ENCODE measurements around the gene DOCK2. TPM values are rescaled to one million over a fixed set of nuclear protein-coding genes. Genes with fewer than 3 reads are reported as not detected.

DOCK2 gene
- total RNA-seq, 4 donors from 2014 or later = 0.32 to 5.3 (median 2.7) TPM

DNA sequence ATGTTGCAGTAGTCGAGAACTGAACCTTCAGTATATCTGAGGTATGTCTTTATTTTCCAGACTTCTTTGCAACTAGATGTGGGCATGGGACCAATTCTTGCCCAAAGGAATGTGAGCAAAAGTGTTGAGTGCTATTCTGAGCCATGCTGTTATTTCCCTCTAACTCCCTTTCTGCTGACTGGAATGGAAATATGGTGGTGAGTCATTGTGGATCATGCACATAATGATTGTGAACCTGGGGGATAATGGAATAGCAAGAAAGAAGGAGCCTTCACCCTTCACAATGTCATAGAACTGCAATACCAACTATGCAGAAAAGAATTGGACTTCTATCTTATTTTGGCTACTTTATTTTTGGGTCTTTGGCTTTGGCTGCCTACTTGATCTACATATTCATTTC is 10.3 kb upstream of the DOCK2 start:
- TF ChIP-seq, protein P1, sequence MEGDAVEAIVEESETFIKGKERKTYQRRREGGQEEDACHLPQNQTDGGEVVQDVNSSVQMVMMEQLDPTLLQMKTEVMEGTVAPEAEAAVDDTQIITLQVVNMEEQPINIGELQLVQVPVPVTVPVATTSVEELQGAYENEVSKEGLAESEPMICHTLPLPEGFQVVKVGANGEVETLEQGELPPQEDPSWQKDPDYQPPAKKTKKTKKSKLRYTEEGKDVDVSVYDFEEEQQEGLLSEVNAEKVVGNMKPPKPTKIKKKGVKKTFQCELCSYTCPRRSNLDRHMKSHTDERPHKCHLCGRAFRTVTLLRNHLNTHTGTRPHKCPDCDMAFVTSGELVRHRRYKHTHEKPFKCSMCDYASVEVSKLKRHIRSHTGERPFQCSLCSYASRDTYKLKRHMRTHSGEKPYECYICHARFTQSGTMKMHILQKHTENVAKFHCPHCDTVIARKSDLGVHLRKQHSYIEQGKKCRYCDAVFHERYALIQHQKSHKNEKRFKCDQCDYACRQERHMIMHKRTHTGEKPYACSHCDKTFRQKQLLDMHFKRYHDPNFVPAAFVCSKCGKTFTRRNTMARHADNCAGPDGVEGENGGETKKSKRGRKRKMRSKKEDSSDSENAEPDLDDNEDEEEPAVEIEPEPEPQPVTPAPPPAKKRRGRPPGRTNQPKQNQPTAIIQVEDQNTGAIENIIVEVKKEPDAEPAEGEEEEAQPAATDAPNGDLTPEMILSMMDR (IDR thresholded peaks at IDR 0.05 in 4 of 5, conservative IDR thresholded peaks at IDR 0.05 in 1 of 5) = no peak
- no peak for TF ChIP-seq POLR2A (IDR thresholded peaks at IDR 0.05)
- H3K27ac ChIP-seq = no peak overlapping the region
- H3K27me3 ChIP-seq = no peaks in the 10 kb centered on the region
- in situ Hi-C loops (cut with MboI; ENCODE audit: low sequenced_read_pairs in 4 of 4) (no loop called here), intact Hi-C loops (cut with DNase I; ENCODE audit: low total_unique reads) (no loop called here)
- H3K36me3 ChIP-seq = no peaks in the 10 kb centered on the region
- no peak for DNase-seq
- H3K4me1 ChIP-seq = no peaks in the 10 kb centered on the region
- H3K9me3 ChIP-seq = no peaks in the 10 kb centered on the region
- ATAC-seq = no peak
- no peak overlapping the region for H3K4me3 ChIP-seq

DNA sequence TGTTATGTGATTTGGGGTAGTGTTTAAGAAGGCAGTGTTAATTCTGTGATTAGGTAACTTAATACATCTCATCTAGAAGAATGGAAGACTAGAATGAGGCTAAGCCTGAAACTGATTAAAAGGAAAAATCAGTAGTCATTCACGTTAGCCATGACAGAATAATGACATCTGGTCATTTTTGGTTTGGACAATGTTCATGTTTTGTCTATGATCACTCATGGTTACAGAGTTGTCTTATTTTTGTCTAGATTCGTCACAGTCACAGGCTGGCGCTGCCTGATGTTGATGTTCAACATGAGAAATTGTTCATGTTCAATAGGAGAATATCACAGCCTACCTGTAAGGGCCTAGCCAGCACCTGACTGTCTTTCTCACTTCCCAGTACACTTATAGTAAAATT is 9.5 kb upstream of the DOCK2 start:
- no peaks in the 10 kb centered on the region for H3K4me1 ChIP-seq
- H3K9me3 ChIP-seq = no peaks in the 10 kb centered on the region
- H3K27me3 ChIP-seq = no peaks in the 10 kb centered on the region
- no peak overlapping the region for H3K27ac ChIP-seq
- ATAC-seq (no peak), DNase-seq (no peak)
- in situ Hi-C loops (cut with MboI; ENCODE audit: low sequenced_read_pairs in 4 of 4) = no loop called here
- intact Hi-C loops (cut with DNase I; ENCODE audit: low total_unique reads) = no loop called here
- no peak for TF ChIP-seq POLR2A (IDR thresholded peaks at IDR 0.05)
- TF ChIP-seq, protein P1 (IDR thresholded peaks at IDR 0.05 in 4 of 5, conservative IDR thresholded peaks at IDR 0.05 in 1 of 5) = no peak
- no peak overlapping the region for H3K4me3 ChIP-seq
- H3K36me3 ChIP-seq = no peaks in the 10 kb centered on the region

DNA sequence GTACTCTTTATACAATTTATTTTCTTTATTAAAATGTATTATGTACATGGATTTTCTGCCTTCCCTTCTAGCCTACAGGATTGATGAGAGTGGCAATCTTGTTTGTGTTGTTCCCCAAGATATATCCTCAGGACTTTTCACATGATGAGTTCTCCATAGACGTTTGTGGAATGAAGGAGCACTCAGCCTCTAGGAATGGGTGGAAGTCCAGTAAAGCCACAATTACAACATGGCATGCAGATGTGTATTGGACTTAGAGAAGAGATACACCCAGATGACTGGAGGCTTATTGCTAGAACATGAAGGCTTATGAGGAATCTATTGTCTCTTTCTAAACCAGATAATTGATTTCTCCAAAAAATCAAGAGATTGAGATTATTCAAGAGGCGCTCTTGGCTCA is 8.2 kb upstream of the DOCK2 start:
- TF ChIP-seq, protein P1 (IDR thresholded peaks at IDR 0.05 in 4 of 5, conservative IDR thresholded peaks at IDR 0.05 in 1 of 5) = no peak
- no peak for TF ChIP-seq POLR2A (IDR thresholded peaks at IDR 0.05)
- in situ Hi-C loops (cut with MboI; ENCODE audit: low sequenced_read_pairs in 4 of 4) = no loop called here
- H3K27me3 ChIP-seq = no peaks in the 10 kb centered on the region
- H3K27ac ChIP-seq = no peak overlapping the region
- intact Hi-C loops (cut with DNase I; ENCODE audit: low total_unique reads) = no loop called here
- no peak overlapping the region for H3K4me3 ChIP-seq
- H3K4me1 ChIP-seq = no peaks in the 10 kb centered on the region
- ATAC-seq (no peak), DNase-seq (no peak)
- H3K36me3 ChIP-seq = no peaks in the 10 kb centered on the region
- no peaks in the 10 kb centered on the region for H3K9me3 ChIP-seq

DNA sequence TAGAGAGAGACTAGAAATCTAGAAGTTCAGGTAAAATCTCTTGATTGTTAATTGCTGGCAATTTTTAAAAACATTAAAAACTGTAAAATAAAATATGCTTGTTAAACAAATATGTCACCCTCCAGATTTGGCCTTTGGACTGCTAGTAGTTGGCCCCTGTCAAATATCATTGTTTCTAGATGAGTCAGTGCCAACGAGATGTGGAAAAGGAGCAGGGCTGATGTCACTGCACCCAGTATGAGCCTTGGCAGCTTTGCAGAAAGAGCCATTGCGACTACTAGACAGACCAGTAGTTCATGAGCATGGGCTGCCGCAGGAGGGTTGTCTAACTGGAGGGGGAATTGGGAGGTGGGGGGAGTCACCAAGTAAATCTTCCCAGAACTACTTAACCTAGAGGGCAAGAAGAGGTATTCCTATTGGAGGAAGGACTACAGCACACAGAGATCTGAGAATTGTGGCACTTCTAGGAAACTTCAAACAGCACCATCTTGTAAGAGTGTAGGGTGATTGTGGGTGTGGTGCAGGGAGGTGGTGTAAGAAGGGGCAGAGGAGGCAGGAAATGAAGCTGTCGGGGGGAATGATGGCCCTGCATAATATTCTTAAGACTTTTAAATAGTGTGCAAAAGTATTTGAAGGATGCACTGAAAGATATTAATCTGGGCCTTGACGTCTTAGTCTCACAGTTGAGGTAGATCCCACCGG is 7.1 kb upstream of the DOCK2 start:
- Histone ChIP-seq H3K9me3 (no peaks in the 10 kb centered on the region), H3K4me3 (no peak overlapping the region), H3K36me3 (no peaks in the 10 kb centered on the region), H3K27ac (no peak overlapping the region), H3K4me1 (no peaks in the 10 kb centered on the region), H3K27me3 (no peaks in the 10 kb centered on the region)
- ATAC-seq (no peak), DNase-seq (no peak)
- in situ Hi-C loops (cut with MboI; ENCODE audit: low sequenced_read_pairs in 4 of 4) = no loop called here
- no peak for TF ChIP-seq POLR2A (IDR thresholded peaks at IDR 0.05)
- TF ChIP-seq, protein P1 (IDR thresholded peaks at IDR 0.05 in 4 of 5, conservative IDR thresholded peaks at IDR 0.05 in 1 of 5) = no peak
- intact Hi-C loops (cut with DNase I; ENCODE audit: low total_unique reads) = no loop called here

DNA sequence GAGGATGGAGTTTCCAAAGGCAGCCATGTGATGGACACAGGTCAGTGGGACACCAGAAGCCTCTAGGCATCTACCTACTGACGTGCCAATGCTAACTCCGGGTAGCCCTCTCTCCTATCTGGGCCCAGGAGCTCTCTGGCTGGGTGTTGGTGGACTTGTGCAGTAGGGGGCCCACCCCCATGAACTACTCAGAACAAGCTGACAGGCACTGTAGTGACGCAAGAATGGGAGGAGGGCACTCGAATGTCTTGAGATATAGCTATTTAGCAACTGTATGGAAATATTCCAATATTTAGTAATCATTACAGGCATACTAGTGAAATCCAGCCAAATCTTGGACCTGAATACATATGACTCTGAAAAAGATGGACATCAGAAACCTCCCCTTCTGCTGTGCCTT is 5.7 kb upstream of the DOCK2 start:
- no peak for DNase-seq
- Histone ChIP-seq H3K9me3 (no peaks in the 10 kb centered on the region), H3K27ac (no peak overlapping the region), H3K27me3 (no peaks in the 10 kb centered on the region), H3K4me1 (no peaks in the 10 kb centered on the region), H3K36me3 (no peaks in the 10 kb centered on the region), H3K4me3 (no peak overlapping the region)
- no peak for TF ChIP-seq POLR2A (IDR thresholded peaks at IDR 0.05)
- in situ Hi-C loops (cut with MboI; ENCODE audit: low sequenced_read_pairs in 4 of 4) (no loop called here), intact Hi-C loops (cut with DNase I; ENCODE audit: low total_unique reads) (no loop called here)
- no peak for ATAC-seq
